Measurements from ENCODE around the gene CHMP3.

CHMP3 gene

DNA sequence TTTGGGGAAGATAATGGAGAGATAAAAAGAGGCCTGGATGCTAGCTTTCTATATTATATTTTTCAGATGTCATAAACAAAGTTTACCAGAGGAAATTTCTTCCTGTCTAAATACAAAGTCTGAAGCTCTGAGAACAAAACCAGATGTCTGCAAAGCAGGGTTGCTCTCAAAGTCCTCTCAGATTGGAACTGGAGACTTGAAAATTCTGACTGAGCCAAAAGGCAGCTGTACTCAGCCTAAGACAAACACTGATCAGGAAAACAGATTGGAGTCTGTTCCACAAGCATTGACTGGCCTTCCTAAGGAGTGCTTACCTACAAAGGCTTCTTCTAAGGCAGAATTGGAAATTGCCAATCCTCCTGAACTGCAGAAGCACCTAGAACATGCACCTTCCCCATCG, 96.9 kb downstream of the CHMP3 start:
- no peak for DNase-seq (ENCODE audit: low read depth)

DNA sequence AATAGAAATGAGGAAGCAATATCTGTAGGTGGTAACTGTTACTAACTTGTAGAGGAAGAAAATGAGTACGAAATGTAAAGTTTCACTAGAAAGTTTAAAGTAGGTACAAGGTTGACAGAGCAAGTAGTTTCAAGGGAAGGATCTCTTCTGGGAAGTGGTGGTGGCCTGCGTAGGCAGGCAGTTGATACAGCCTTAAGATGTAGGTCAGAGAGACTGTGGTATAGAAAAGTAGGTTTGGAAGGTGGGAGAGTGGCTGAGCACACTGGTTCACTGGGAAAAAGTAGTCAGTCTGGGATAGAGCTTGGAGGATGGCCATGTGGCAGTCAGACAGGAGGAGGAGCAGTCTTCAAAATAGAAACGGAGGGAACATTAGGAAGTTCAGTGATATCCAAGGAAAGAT, 98.6 kb downstream of the CHMP3 start:
- DNase-seq (ENCODE audit: low read depth): no peak

DNA sequence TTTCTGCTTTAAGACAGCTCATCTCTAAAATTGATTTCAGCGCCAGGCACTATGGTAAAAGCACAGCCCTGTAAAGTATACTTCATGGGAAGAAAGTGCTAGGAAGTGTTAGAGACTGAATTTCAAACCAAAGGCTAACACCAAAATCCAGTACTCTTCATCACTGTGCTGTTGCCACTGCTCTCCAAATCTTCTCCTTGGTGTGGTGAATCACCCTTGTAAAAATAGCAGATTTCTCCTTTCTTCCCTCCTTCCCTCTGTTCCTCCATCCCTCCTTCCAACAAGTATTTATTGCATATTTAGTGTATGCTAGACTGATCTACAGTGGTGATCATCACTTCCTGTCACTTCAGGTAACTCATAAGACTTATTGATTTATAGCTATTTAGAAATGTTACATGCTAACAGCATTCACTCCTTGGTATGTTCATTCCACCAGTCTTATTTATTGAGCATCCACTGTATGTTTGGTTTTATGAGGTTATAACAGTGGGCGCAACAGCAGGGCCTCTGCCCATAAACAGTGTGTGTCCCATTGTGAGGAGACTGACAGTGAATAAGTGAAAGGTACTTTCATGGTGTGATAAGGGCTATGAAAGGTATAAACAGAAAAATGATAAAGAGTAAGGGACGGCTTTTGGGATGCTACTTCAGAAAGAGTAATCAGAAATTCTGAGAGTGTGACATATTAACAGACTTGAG, 102.0 kb downstream of the CHMP3 start:
- DNase-seq (ENCODE audit: low read depth): no peak

DNA sequence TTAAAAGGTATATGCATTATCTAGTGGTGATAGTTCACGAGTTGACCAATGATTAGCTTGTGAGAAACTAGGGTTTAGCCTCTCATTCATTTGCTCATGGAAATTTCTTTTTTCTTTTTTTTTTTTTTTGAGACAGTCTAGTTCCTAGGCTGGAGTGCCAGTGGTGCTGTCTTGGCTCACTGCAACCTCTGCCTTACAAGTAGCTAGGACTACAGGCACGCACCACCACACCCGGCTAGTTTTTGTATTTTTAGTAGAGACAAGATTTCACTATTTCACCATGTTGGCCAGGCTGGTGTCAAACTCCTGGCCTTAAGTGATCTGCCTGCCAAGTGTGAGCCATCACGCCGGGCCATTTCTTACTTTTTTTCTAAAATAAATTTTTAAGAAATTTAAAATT, 108.1 kb downstream of the CHMP3 start:
- DNase-seq (ENCODE audit: low read depth): no peak

DNA sequence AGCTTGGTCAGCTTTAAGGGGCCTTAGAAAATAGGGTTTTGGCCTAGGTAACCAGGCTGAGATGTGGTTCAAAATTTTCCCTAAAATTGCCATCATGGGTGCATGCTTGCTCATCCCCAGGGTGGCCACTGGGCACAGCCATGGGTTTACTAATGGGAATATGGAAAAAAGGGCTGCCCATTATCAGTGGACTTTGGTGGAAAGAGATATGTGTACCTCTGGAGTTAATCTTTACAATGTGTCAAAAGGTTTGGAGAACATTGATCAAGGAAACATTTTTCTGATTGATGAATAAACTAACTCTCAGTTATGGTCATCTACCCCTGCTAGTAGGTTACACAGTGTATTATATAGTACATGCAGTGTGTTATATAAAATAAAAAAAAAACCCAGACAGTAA, 109.0 kb downstream of the CHMP3 start:
- no peak for DNase-seq (ENCODE audit: low read depth)

DNA sequence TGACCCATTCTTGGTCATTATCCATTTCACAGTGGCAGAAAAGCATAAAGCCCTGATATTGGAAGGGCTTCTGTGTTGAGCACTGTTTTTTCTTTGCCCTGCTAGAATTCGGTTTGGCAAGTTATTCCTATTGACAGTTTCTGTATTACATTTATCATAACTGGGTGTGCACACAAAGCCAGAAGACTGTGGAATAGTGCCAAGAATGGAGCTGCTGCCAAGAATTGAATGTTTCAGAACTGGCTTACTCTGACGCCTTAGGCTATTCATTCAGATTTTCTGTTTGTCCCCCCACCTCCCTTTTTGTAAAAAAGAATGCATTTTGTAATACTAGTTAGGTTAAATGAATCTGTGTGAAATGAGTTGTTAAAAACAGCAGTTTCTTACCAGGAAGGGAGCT, 109.4 kb downstream of the CHMP3 start:
- DNase-seq (ENCODE audit: low read depth): no peak
